K562 (cell line): ENCODE measurements around the gene ARID3A. TPM values are rescaled to one million over a fixed set of nuclear protein-coding genes. Genes with fewer than 3 reads are reported as not detected.

Source experiments
- ATAC-seq: fragments of 200-7000 bp; cut with Tn5 transposase; 3 replicates; pipeline ENCODE4 v1.9.1; 2020; ENCODE audit warnings: moderate library complexity
- BruUV-seq: library from RNA; stranded (reverse); fragments of 400-500 nt; replicated peaks from 2 replicates; lab custom pipeline; 2021; lab: Mats Ljungman, UMichigan
- CTCF ChIA-PET: fragments of 300-600 bp; formaldehyde crosslinking; extraction: SDS; loops from one replicate; lab custom pipeline; 2021; ENCODE audit warnings: low intra/inter-chr PET ratio; lab: Yijun Ruan, JAX
- POLR2A ChIA-PET: fragments of 300-600, 350-650 bp; sonication (Branson Sonifier 250); formaldehyde crosslinking; extraction: SDS; loops from one replicate; lab custom pipeline; 2021; ENCODE audit warnings: antibody characterized with exemption, inconsistent platforms; lab: Yijun Ruan, JAX
- DNase-seq, 4 experiments: peaks; one replicate each; pipeline versions ENCODE4 v3.0.0 to v3.0.0-alpha.2; 2011 to 2018; ENCODE audit warnings: low spot score in 3 of 4, mixed read lengths in 3 of 4; ENCODE audit errors: extremely low read depth in 1 of 4
- FAIRE-seq: peaks from 2 replicates; lab custom pipeline; 2011; peaks lifted over from hg19 to GRCh38; lab: Jason Lieb, UNC
- H2AFZ ChIP-seq: 2 replicates; pipeline ENCODE4 v1.6.0; 2011; ENCODE audit warnings: low read depth, low read length, control low read depth, inconsistent platforms
- H3K27ac ChIP-seq: fragments of 200-600 bp; 3 replicates; pipeline ENCODE4 v1.8.0; 2011; ENCODE audit warnings: low read depth, mild to moderate bottlenecking, control low read depth, inconsistent platforms, low read length, moderate library complexity, mixed read lengths; ENCODE audit errors: extremely low read depth
- H3K27me3 ChIP-seq, 2 experiments: fragments of 300-600 bp in 1 of 2; 2 replicates in 1 of 2; 3 replicates in 1 of 2; pipeline versions ENCODE4 v1.6.0 to v1.8.0; 2011; ENCODE audit warnings: inconsistent platforms in 2 of 2, low read length in 2 of 2, mild to moderate bottlenecking in 1 of 2, mixed read lengths in 1 of 2, moderate library complexity in 1 of 2; ENCODE audit not compliant: control insufficient read depth in 2 of 2, insufficient read depth in 2 of 2
- H3K36me3 ChIP-seq: fragments of 300-600 bp; 3 replicates; pipeline ENCODE4 v1.8.0; 2011; ENCODE audit warnings: mild to moderate bottlenecking, low read length, inconsistent platforms; ENCODE audit not compliant: control insufficient read depth, insufficient read depth
- H3K4me1 ChIP-seq, 2 experiments: fragments of 200-600 bp in 1 of 2; replicated peaks in 1 of 2; 2 replicates in 1 of 2; 3 replicates in 1 of 2; pipeline versions ENCODE4 v1.5.1 to v1.8.0; 2011; ENCODE audit warnings: inconsistent platforms in 2 of 2, low read length in 2 of 2, mild to moderate bottlenecking in 1 of 2, mixed read lengths in 1 of 2, moderate library complexity in 1 of 2; ENCODE audit not compliant: control insufficient read depth in 2 of 2, insufficient read depth in 2 of 2
- H3K4me2 ChIP-seq: 2 replicates; pipeline ENCODE4 v1.6.1; 2011; ENCODE audit warnings: low read length, control low read depth, inconsistent platforms, mixed read lengths; ENCODE audit not compliant: insufficient read depth
- H3K4me3 ChIP-seq: fragments of 200-600 bp; sonication (generic), shearing (Covaris generic); 2 replicates; pipeline ENCODE4 v1.5.1; 2016; ENCODE audit warnings: control low read depth, inconsistent platforms
- H3K79me2 ChIP-seq: fragments of 200-600 bp; 3 replicates; pipeline ENCODE4 v1.8.0; 2011; ENCODE audit warnings: low read length, inconsistent platforms; ENCODE audit not compliant: control insufficient read depth, insufficient read depth
- H3K9ac ChIP-seq, 2 experiments: 2 replicates each; pipeline versions ENCODE4 v1.6.0 to v1.6.1; 2011; ENCODE audit warnings: low read depth in 2 of 2, low read length in 2 of 2, control low read depth in 1 of 2, inconsistent platforms in 1 of 2, mild to moderate bottlenecking in 1 of 2, mixed read lengths in 1 of 2; ENCODE audit not compliant: insufficient read depth in 1 of 2
- H3K9me1 ChIP-seq: one replicate; pipeline ENCODE4 v1.6.0; 2011; ENCODE audit warnings: inconsistent platforms, mild to moderate bottlenecking, low read length, moderate library complexity; ENCODE audit not compliant: control insufficient read depth, insufficient read depth
- H3K9me3 ChIP-seq: replicated peaks from 2 replicates; pipeline ENCODE4 v1.5.1; 2011; ENCODE audit warnings: low read depth, low read length, inconsistent platforms; ENCODE audit not compliant: control insufficient read depth, insufficient read depth
- H4K20me1 ChIP-seq: replicated peaks from 2 replicates; pipeline ENCODE4 v1.6.1; 2011; ENCODE audit warnings: low read length, inconsistent platforms, mixed read lengths; ENCODE audit not compliant: control insufficient read depth, insufficient read depth
- BRCA1 ChIP-seq, 2 experiments: fragments of 450-650 bp in 1 of 2; sonication (generic) in 1 of 2; formaldehyde crosslinking in 1 of 2; IDR thresholded peaks; 2 replicates each; pipeline versions ENCODE4 v1.5.0 to v1.6.1; 2017 to 2020; ENCODE audit warnings: mild to moderate bottlenecking in 1 of 2, missing genetic modification reagents in 1 of 2
- CC2D1A ChIP-seq: fragments of 450-650 bp; IDR thresholded peaks from 2 replicates; pipeline ENCODE4 v1.6.1; 2017; ENCODE audit warnings: mild to moderate bottlenecking
- CSDE1 ChIP-seq, 2 experiments: fragments of 450-650 bp; IDR thresholded peaks; 2 replicates each; pipeline ENCODE4 v1.6.1; 2016; ENCODE audit warnings: mild to moderate bottlenecking in 1 of 2
- HDAC1 ChIP-seq, 2 experiments: fragments of 450-650 bp; IDR thresholded peaks; 2 replicates each; pipeline ENCODE4 v1.6.1; 2016 to 2017; ENCODE audit warnings: inconsistent platforms in 1 of 2, mild to moderate bottlenecking in 1 of 2, moderate library complexity in 1 of 2
- NFIC ChIP-seq: fragments of 450-650 bp; IDR thresholded peaks from 2 replicates; pipeline ENCODE4 v1.6.1; 2017; ENCODE audit warnings: mild to moderate bottlenecking, inconsistent platforms
- SP2 ChIP-seq: IDR thresholded peaks from 2 replicates; pipeline ENCODE4 v1.6.1; 2011; ENCODE audit warnings: mild to moderate bottlenecking, low read depth, low read length, moderate library complexity; ENCODE audit not compliant: poor library complexity, severe bottlenecking; ENCODE audit errors: extremely low read depth
- XRCC5 ChIP-seq: fragments of 200-400 bp; formaldehyde crosslinking; IDR thresholded peaks from 2 replicates; pipeline ENCODE4 v1.6.1; 2017; ENCODE audit warnings: low read depth, mild to moderate bottlenecking, low read length
- ZBTB7A ChIP-seq: IDR thresholded peaks from 2 replicates; pipeline ENCODE4 v1.6.1; 2011; ENCODE audit warnings: low read depth, mild to moderate bottlenecking, low read length, moderate library complexity, borderline replicate concordance; ENCODE audit not compliant: control insufficient read depth
- ZC3H4 ChIP-seq: sonication (generic); formaldehyde crosslinking; IDR thresholded peaks from 2 replicates; pipeline ENCODE4 v1.9.0; 2021; ENCODE audit warnings: missing genetic modification reagents, borderline replicate concordance
- ZNF584 ChIP-seq: fragments of 200-800 bp; sonication (Bioruptor generic); IDR thresholded peaks from 2 replicates; pipeline ENCODE4 v1.6.1; 2016; ENCODE audit warnings: low read depth, mild to moderate bottlenecking, missing genetic modification characterization, missing compliant biosample characterization
- ZNF717 ChIP-seq: fragments of 250-450 bp; sonication (Bioruptor Pico); IDR thresholded peaks from 2 replicates; pipeline ENCODE4 v1.5.0; 2021
- WGBS: fragments of 100-300 bp; shearing (Covaris generic); methylation state at CpG from one replicate; pipeline ENCODE4 v1.1.6; 2016; ENCODE audit warnings: low coverage, mixed read lengths; ENCODE audit not compliant: insufficient coverage; ENCODE audit errors: missing lambda C conversion rate; 5-methylcytosine and 5-hydroxymethylcytosine counted together
- in situ Hi-C: fragments of 300-500 bp; cut with MboI; formaldehyde crosslinking; loops from 4 replicates; pipeline ENCODE4 v1.15.0; 2018; ENCODE audit warnings: inconsistent platforms, mixed read lengths
- intact Hi-C: fragments of 100-400 bp; cut with micrococcal nuclease; formaldehyde crosslinking; loops from 2 replicates; pipeline ENCODE4 v1.14.2; 2022
- polyA plus RNA-seq, 8 experiments: library from polyadenylated mRNA; depleted of rRNA in 4 of 8; stranded (reverse) in 5 of 8; unstranded in 3 of 8; fragments of >200 nt; fragmentation: Nextera tagmentation in 2 of 8; fragmentation: Illumina TruSeq in 1 of 8; extraction: Ambion mirVana in 2 of 8; extraction: Trizol in 1 of 8; gene quantifications; 2 replicates each; pipeline versions ENCODE4 v1.2.1 to v1.2.3, GENCODE V29; 2011 to 2014; ENCODE audit warnings: inconsistent platforms in 1 of 8, missing spikeins in 1 of 8
- total RNA-seq, 7 experiments: library from RNA; depleted of rRNA in 6 of 7; stranded (reverse); fragments of >200 nt in 6 of 7; fragmentation: Illumina TruSeq in 2 of 7; extraction: Trizol in 2 of 7; gene quantifications; 2 replicates each; pipeline versions ENCODE4 v1.2.1 to v1.2.3, GENCODE V29; 2011 to 2021; ENCODE audit warnings: low replicate concordance in 1 of 7
- TF ChIP-seq, protein P1 (sequence below): fragments of 250-450 bp; sonication (Bioruptor Pico); IDR thresholded peaks from 2 replicates; pipeline ENCODE4 v1.8.0; 2022; ENCODE audit warnings: inconsistent platforms, mild to moderate bottlenecking, moderate library complexity, borderline replicate concordance
- TF ChIP-seq, protein P2 (sequence below): fragments of 450-650 bp; IDR thresholded peaks from 2 replicates; pipeline ENCODE4 v1.6.1; 2018; ENCODE audit not compliant: partially characterized antibody

ARID3A gene
- total and polyA plus RNA-seq, 9 of the 15 experiments (the other 6 are each of a cell fraction or from before 2014, with no cell fraction given) = 1.4 to 118 (median 31.2) TPM

DNA sequence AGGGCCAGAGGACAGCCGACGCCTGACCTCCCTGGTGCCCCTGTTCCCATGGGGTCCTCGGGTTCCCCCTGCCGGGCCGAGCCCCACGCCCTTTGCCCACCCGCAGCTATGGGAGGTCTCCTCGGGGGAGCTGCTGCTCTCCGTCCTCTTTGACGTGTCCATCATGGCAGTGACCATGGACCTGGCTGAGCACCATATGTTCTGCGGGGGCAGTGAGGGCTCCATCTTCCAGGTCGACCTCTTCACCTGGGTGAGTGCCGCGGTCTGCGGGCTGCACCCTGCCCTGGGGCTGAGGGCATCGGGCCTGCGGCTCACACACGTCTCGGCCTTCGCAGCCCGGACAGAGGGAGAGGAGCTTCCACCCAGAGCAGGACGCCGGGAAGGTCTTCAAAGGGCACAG lies 64.9 kb downstream of the ARID3A start (continued):
- TF ChIP-seq ZC3H4 (CRISPR knock-in tag) = 0 out of 2 replicates have a peak, but pooled peaks have one; percentile 60

DNA sequence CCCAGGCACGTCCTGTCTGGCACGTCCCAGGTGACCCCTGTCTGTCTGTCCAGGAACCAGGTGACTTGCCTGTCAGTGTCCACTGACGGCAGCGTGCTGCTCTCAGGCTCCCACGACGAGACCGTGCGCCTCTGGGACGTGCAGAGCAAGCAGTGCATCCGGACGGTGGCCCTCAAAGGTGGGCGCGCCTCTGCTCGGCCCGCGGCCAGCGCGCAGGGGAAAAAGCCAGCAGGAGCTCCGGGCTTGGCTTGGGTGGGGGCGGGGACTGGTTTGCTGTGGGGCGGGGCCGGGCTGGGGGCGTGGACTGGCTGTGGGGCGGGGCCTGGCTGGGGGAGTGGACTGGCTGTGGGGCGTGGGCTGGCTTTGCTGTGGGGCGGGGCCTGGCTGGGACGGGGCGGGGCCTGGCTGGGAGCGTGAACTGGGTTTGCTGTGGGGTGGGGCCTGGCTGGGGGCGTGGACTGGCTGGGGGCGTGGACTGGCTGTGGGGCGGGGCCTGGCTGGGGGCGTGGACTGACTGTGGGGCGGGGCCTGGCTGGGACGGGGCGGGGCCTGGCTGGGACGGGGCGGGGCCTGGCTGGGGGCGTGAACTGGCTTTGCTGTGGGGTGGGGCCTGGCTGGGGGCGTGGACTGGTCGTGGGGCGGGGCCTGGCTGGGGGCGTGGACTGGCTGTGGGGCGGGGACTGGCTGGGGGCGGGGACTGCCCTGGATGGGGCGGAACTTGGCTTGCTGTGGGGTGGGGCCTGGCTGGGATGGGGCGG lies 65.5 kb downstream of the ARID3A start:
- Histone ChIP-seq H3K4me2 (peak overlapping the region; percentile 46; the same call in 1 of the 2 replicates), H3K4me1 (peaks cover 9 to 81% of the 10 kb centered on the region in 2 experiments; a peak in 4 of 5 replicates), H4K20me1 (no peaks in the 10 kb centered on the region; the same call in 1 of the 2 replicates), H2AFZ (no peak overlapping the region), H3K27ac (no peak overlapping the region), H3K79me2 (no peaks in the 10 kb centered on the region; the same call in 2 of the 3 replicates), H3K4me3 (no peak overlapping the region), H3K36me3 (peaks cover 84% of the 10 kb centered on the region; the same call in 2 of the 3 replicates), H3K9ac (peak overlapping the region in 1 of 2 experiments; percentile 75; a peak in 2 of 4 replicates), H3K27me3 (no peaks in the 10 kb centered on the region), H3K9me3 (no peaks in the 10 kb centered on the region), H3K9me1 (peaks cover 6% of the 10 kb centered on the region)
- POLR2A ChIA-PET = interaction anchor here (0.5 to 1.1 kb wide), 5 partner anchors 10 to 253 kb away, joined by 3 to 6 read pairs (median 3); partner anchors contain the start of gene CNN2
- CTCF ChIA-PET = no interaction called here
- no TSS peak for BruUV-seq
- in situ Hi-C loops = no loop called here
- FAIRE-seq (peak; percentile 6), ATAC-seq (peak; percentile 82), DNase-seq (peak; percentile 81 to 89 (median 87))
- intact Hi-C loops = no loop called here
- 1% methylated on average over 24 of the region's 47 CpGs for WGBS
- TF ChIP-seq CC2D1A (no peak), CSDE1 (IDR thresholded peaks at IDR 0.05) (no peak), XRCC5 (no peak), ZNF717 (CRISPR knock-in tag) (no peak), SP2 (no peak), ZBTB7A (peak; percentile 59; the same call in 1 of the 2 replicates), BRCA1 (IDR thresholded peaks at IDR 0.05) (no peak), BRCA1 (CRISPR knock-in tag; IDR thresholded peaks at IDR 0.05) (no peak), NFIC (peak; percentile 60), HDAC1 (IDR thresholded peaks at IDR 0.05) (0 out of 4 replicates have a peak, but pooled peaks of 1 of the 2 experiments have one; percentile 27), ZNF584 (no peak)
- TF ChIP-seq, protein P1, sequence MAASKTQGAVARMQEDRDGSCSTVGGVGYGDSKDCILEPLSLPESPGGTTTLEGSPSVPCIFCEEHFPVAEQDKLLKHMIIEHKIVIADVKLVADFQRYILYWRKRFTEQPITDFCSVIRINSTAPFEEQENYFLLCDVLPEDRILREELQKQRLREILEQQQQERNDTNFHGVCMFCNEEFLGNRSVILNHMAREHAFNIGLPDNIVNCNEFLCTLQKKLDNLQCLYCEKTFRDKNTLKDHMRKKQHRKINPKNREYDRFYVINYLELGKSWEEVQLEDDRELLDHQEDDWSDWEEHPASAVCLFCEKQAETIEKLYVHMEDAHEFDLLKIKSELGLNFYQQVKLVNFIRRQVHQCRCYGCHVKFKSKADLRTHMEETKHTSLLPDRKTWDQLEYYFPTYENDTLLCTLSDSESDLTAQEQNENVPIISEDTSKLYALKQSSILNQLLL (CRISPR knock-in tag) = no peak
- TF ChIP-seq, protein P2, sequence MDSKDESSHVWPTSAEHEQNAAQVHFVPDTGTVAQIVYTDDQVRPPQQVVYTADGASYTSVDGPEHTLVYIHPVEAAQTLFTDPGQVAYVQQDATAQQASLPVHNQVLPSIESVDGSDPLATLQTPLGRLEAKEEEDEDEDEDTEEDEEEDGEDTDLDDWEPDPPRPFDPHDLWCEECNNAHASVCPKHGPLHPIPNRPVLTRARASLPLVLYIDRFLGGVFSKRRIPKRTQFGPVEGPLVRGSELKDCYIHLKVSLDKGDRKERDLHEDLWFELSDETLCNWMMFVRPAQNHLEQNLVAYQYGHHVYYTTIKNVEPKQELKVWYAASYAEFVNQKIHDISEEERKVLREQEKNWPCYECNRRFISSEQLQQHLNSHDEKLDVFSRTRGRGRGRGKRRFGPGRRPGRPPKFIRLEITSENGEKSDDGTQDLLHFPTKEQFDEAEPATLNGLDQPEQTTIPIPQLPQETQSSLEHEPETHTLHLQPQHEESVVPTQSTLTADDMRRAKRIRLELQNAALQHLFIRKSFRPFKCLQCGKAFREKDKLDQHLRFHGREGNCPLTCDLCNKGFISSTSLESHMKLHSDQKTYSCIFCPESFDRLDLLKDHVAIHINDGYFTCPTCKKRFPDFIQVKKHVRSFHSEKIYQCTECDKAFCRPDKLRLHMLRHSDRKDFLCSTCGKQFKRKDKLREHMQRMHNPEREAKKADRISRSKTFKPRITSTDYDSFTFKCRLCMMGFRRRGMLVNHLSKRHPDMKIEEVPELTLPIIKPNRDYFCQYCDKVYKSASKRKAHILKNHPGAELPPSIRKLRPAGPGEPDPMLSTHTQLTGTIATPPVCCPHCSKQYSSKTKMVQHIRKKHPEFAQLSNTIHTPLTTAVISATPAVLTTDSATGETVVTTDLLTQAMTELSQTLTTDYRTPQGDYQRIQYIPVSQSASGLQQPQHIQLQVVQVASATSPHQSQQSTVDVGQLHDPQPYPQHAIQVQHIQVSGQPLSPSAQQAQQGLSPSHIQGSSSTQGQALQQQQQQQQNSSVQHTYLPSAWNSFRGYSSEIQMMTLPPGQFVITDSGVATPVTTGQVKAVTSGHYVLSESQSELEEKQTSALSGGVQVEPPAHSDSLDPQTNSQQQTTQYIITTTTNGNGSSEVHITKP = no peak
